WTC11 (cell line): ENCODE measurements around the gene LIMS1. TPM values are rescaled to one million over a fixed set of nuclear protein-coding genes. Genes with fewer than 3 reads are reported as not detected.

Experiments
- ATAC-seq: fragments of 200-7000 bp; cut with Tn5 transposase; 2 replicates; pipeline ENCODE4 v1.10.0; 2021; ENCODE audit warnings: mild to moderate bottlenecking, moderate library complexity
- CTCF ChIA-PET: fragments of 300-600 bp; sonication (Branson Sonifier 250); formaldehyde crosslinking; loops from one replicate; lab custom pipeline; 2021; ENCODE audit warnings: antibody characterized with exemption; lab: Charles Lee
- POLR2A ChIA-PET: fragments of 350-600 bp; sonication (Branson Sonifier 250); formaldehyde crosslinking; loops from one replicate; lab custom pipeline; 2021; ENCODE audit warnings: antibody characterized with exemption; lab: Charles Lee
- DNase-seq: peaks from one replicate; pipeline ENCODE4 v3.0.0; 2021; ENCODE audit warnings: low spot score
- H3K27ac Mint-ChIP-seq: 2 replicates; pipeline ENCODE4 v1.8.0; 2021; ENCODE audit warnings: mixed read lengths
- H3K27me3 Mint-ChIP-seq: 2 replicates; pipeline ENCODE4 v1.8.0; 2021; ENCODE audit warnings: low read depth, mild to moderate bottlenecking, moderate library complexity, mixed read lengths
- H3K36me3 Mint-ChIP-seq: 2 replicates; pipeline ENCODE4 v1.8.0; 2021; ENCODE audit warnings: mixed read lengths
- H3K4me1 Mint-ChIP-seq: 2 replicates; pipeline ENCODE4 v1.8.0; 2022; ENCODE audit warnings: mixed read lengths
- H3K4me3 Mint-ChIP-seq: 2 replicates; pipeline ENCODE4 v1.8.0; 2021; ENCODE audit warnings: mild to moderate bottlenecking, moderate library complexity, mixed read lengths
- H3K9me3 Mint-ChIP-seq: 2 replicates; pipeline ENCODE4 v1.8.0; 2021; ENCODE audit warnings: mixed read lengths
- E2F1 ChIP-seq: sonication (generic); formaldehyde crosslinking; IDR thresholded peaks from 2 replicates; pipeline ENCODE4 v1.8.0; 2022; ENCODE audit warnings: mild to moderate bottlenecking, missing genetic modification reagents
- ERG ChIP-seq: fragments of 250-450 bp; sonication (Bioruptor Pico); IDR thresholded peaks from 2 replicates; pipeline ENCODE4 v1.8.0; 2021; ENCODE audit warnings: mild to moderate bottlenecking
- FOXP1 ChIP-seq: sonication (generic); formaldehyde crosslinking; IDR thresholded peaks from 2 replicates; pipeline ENCODE4 v1.8.0; 2022; ENCODE audit warnings: missing genetic modification reagents, mild to moderate bottlenecking, moderate library complexity, borderline replicate concordance
- IRF2 ChIP-seq: sonication (generic); formaldehyde crosslinking; IDR thresholded peaks from 2 replicates; pipeline ENCODE4 v1.8.0; 2022; ENCODE audit warnings: low read depth, missing genetic modification reagents, borderline replicate concordance
- JAZF1 ChIP-seq: fragments of 250-450 bp; sonication (Bioruptor Pico); IDR thresholded peaks from 2 replicates; pipeline ENCODE4 v1.9.0; 2021; ENCODE audit warnings: moderate library complexity, mild to moderate bottlenecking, inconsistent platforms
- PREB ChIP-seq: sonication (generic); formaldehyde crosslinking; IDR thresholded peaks from 2 replicates; pipeline ENCODE4 v1.8.1; 2022; ENCODE audit warnings: mild to moderate bottlenecking, missing genetic modification reagents, moderate library complexity, borderline replicate concordance
- USF1 ChIP-seq: sonication (generic); formaldehyde crosslinking; IDR thresholded peaks from 2 replicates; pipeline ENCODE4 v1.8.0; 2022; ENCODE audit warnings: mild to moderate bottlenecking, missing genetic modification reagents
- ZNF263 ChIP-seq: sonication (generic); formaldehyde crosslinking; IDR thresholded peaks from 2 replicates; pipeline ENCODE4 v1.8.1; 2022; ENCODE audit warnings: low read depth, mild to moderate bottlenecking, moderate library complexity, missing genetic modification reagents
- ZNF671 ChIP-seq: fragments of 250-450 bp; sonication (Bioruptor Pico); IDR thresholded peaks from 2 replicates; pipeline ENCODE4 v1.8.0; 2021; ENCODE audit warnings: mild to moderate bottlenecking
- total RNA-seq: library from RNA; stranded (reverse); gene quantifications from 3 replicates; pipeline ENCODE4 v1.2.3, GENCODE V29; 2021
- TF ChIP-seq, protein P1 (sequence below): sonication (generic); formaldehyde crosslinking; IDR thresholded peaks from 2 replicates; pipeline ENCODE4 v1.8.0; 2023; ENCODE audit warnings: missing genetic modification reagents, mild to moderate bottlenecking, borderline replicate concordance
- TF ChIP-seq, protein P2 (sequence below): sonication (generic); formaldehyde crosslinking; IDR thresholded peaks from 2 replicates; pipeline ENCODE4 v1.8.1; 2023; ENCODE audit warnings: mild to moderate bottlenecking, missing genetic modification reagents

Gene LIMS1
- total RNA-seq, 1 experiment from 2014 or later = 50.6 TPM

DNA sequence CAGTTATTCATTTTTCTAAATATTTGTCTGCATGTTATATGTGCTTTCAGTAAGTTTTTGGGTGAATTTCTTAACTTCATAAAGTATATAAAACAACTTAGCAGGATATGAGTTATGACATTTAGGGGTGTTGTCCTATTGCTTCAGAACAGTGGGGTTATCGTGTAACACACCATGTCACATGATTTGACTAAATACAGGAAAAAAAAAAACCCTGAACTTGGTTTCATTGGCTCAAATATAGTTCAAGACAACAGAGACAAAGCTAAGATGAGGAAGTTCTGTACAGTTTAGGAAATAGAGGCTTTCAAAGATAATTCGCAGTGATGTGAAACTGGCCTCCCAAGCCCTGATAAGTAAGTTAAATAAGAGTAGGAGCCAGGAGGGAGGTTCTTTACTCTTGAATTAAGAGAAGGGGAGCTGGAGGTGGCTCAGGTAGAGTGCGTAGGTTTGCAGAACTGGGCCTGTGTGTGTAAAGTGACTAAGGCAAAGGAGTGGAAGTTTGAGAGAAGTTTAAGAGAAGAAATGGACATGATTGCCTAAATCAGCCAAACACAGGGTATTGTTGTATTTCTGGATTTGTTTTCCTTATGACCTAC, 53.9 kb downstream of the LIMS1 start:
- TF ChIP-seq IRF2 (CRISPR knock-in tag) (no peak), JAZF1 (no peak)
- ATAC-seq = no peak
- Mint-ChIP-seq H3K9me3 (peaks cover 5% of the 10 kb centered on the region), H3K4me1 (peaks cover 26% of the 10 kb centered on the region), H3K27me3 (no peaks in the 10 kb centered on the region), H3K27ac (no peak overlapping the region), H3K4me3 (no peak overlapping the region), H3K36me3 (no peaks in the 10 kb centered on the region)
- POLR2A ChIA-PET = no interaction called here
- CTCF ChIA-PET = interaction anchor here (5.7 kb wide), 1 partner anchor 49 kb away, joined by 42 read pairs; no protein-coding TSS in a partner anchor
- DNase-seq = no peak

- TF ChIP-seq, protein P1, sequence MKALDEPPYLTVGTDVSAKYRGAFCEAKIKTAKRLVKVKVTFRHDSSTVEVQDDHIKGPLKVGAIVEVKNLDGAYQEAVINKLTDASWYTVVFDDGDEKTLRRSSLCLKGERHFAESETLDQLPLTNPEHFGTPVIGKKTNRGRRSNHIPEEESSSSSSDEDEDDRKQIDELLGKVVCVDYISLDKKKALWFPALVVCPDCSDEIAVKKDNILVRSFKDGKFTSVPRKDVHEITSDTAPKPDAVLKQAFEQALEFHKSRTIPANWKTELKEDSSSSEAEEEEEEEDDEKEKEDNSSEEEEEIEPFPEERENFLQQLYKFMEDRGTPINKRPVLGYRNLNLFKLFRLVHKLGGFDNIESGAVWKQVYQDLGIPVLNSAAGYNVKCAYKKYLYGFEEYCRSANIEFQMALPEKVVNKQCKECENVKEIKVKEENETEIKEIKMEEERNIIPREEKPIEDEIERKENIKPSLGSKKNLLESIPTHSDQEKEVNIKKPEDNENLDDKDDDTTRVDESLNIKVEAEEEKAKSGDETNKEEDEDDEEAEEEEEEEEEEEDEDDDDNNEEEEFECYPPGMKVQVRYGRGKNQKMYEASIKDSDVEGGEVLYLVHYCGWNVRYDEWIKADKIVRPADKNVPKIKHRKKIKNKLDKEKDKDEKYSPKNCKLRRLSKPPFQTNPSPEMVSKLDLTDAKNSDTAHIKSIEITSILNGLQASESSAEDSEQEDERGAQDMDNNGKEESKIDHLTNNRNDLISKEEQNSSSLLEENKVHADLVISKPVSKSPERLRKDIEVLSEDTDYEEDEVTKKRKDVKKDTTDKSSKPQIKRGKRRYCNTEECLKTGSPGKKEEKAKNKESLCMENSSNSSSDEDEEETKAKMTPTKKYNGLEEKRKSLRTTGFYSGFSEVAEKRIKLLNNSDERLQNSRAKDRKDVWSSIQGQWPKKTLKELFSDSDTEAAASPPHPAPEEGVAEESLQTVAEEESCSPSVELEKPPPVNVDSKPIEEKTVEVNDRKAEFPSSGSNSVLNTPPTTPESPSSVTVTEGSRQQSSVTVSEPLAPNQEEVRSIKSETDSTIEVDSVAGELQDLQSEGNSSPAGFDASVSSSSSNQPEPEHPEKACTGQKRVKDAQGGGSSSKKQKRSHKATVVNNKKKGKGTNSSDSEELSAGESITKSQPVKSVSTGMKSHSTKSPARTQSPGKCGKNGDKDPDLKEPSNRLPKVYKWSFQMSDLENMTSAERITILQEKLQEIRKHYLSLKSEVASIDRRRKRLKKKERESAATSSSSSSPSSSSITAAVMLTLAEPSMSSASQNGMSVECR (CRISPR knock-in tag) = no peak
- TF ChIP-seq ERG (CRISPR knock-in tag) (no peak), FOXP1 (CRISPR knock-in tag) (no peak), ZNF671 (CRISPR knock-in tag) (no peak), USF1 (CRISPR knock-in tag) (no peak), E2F1 (CRISPR knock-in tag) (no peak), PREB (CRISPR knock-in tag) (no peak), ZNF263 (no peak)
- TF ChIP-seq, protein P2, sequence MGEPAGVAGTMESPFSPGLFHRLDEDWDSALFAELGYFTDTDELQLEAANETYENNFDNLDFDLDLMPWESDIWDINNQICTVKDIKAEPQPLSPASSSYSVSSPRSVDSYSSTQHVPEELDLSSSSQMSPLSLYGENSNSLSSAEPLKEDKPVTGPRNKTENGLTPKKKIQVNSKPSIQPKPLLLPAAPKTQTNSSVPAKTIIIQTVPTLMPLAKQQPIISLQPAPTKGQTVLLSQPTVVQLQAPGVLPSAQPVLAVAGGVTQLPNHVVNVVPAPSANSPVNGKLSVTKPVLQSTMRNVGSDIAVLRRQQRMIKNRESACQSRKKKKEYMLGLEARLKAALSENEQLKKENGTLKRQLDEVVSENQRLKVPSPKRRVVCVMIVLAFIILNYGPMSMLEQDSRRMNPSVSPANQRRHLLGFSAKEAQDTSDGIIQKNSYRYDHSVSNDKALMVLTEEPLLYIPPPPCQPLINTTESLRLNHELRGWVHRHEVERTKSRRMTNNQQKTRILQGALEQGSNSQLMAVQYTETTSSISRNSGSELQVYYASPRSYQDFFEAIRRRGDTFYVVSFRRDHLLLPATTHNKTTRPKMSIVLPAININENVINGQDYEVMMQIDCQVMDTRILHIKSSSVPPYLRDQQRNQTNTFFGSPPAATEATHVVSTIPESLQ (CRISPR knock-in tag) = no peak
- CTCF ChIA-PET = no interaction called here
- no peaks in the 10 kb centered on the region for H3K27me3 Mint-ChIP-seq
- no peaks in the 10 kb centered on the region for H3K36me3 Mint-ChIP-seq
- H3K9me3 Mint-ChIP-seq = peaks cover 5% of the 10 kb centered on the region
- no peak for DNase-seq
- H3K27ac Mint-ChIP-seq = peak overlapping the region; percentile 25; the same call in 1 of the 2 replicates
- peaks cover 35% of the 10 kb centered on the region for H3K4me1 Mint-ChIP-seq
- no peak overlapping the region for H3K4me3 Mint-ChIP-seq
- POLR2A ChIA-PET = no interaction called here
- ATAC-seq = no peak
Measured at GRCh38 chr2:108589372-108589771, 55.1 kb downstream of the LIMS1 start.
